SHP77 (cell line): ENCODE data around the gene MCF2L.

Experiments used
- DNase-seq, 2 experiments: peaks; one replicate each; lab custom pipeline; 2025; lab: John Stamatoyannopoulos, UW

MCF2L gene

GRCh38 chr13:113123226-113124201, 154.5 kb downstream of the MCF2L start:
- peak in 1 of 2 experiments; percentile 16 for DNase-seq

- DNase-seq: no peak
Measured at GRCh38 chr13:113124211-113124970, 155.4 kb downstream of the MCF2L start.

- DNase-seq: no peak
Measured at GRCh38 chr13:113125506-113126264, 156.7 kb downstream of the MCF2L start.

GRCh38 chr13:113126265-113127150, 157.5 kb downstream of the MCF2L start:
- DNase-seq: no peak

- no peak for DNase-seq
Measured at GRCh38 chr13:113129480-113129879, 160.5 kb downstream of the MCF2L start.

- DNase-seq: no peak
Measured at GRCh38 chr13:113129921-113130750, 161.1 kb downstream of the MCF2L start.

GRCh38 chr13:113135281-113135760, 166.3 kb downstream of the MCF2L start:
- no peak for DNase-seq

GRCh38 chr13:113137691-113138298, 168.8 kb downstream of the MCF2L start:
- no peak for DNase-seq

- peak in 1 of 2 experiments; percentile 45 for DNase-seq
Measured at GRCh38 chr13:113138792-113139551, 170.0 kb downstream of the MCF2L start.

- DNase-seq: no peak
Measured at GRCh38 chr13:113139577-113139976, 170.6 kb downstream of the MCF2L start.

- no peak for DNase-seq
Measured at GRCh38 chr13:113140677-113141600, 171.9 kb downstream of the MCF2L start.

- DNase-seq: no peak
Measured at GRCh38 chr13:113141601-113141970, 172.6 kb downstream of the MCF2L start.

GRCh38 chr13:113142876-113143275, 173.9 kb downstream of the MCF2L start:
- no peak for DNase-seq

- DNase-seq: no peak
Measured at GRCh38 chr13:113143466-113144254, 174.6 kb downstream of the MCF2L start.

GRCh38 chr13:113144255-113144629, 175.2 kb downstream of the MCF2L start:
- DNase-seq: no peak

GRCh38 chr13:113145496-113145895, 176.5 kb downstream of the MCF2L start:
- DNase-seq: no peak
